SK-N-MC (cell line): ENCODE measurements around the gene CAMSAP1.

Source experiments
- EZH2 ChIP-seq: fragments of 200-600 bp; sonication (generic); IDR thresholded peaks from one replicate; pipeline ENCODE4 v1.6.1; 2017; ENCODE audit warnings: antibody characterized with exemption
- POLR2AphosphoS5 ChIP-seq: IDR thresholded peaks from 2 replicates; pipeline ENCODE4 v1.6.1; 2012; ENCODE audit warnings: mild to moderate bottlenecking, low read depth, low read length, borderline replicate concordance

DNA sequence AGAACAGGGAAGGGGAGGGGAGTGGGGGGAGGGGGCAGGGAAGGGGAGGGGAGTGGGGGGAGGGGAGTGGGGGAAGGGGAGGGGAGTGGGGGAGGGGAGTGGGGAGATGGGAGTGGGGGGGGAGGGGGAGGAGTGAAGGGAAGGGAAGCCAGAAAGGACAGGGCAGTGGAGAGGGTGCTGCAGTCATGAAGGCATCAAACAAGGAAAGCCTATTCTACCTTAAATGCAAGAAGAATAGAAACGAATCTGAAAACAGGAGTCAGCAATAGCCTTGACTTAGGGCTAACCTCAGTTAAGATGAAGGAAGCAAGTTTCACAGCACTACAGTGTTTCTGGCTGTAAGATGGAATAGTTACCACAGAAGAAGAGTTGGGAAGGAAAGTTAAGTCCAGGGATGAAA lies 59.5 kb downstream of the CAMSAP1 start:
- no peak for TF ChIP-seq POLR2AphosphoS5
- no peak for TF ChIP-seq EZH2
